Erythroblast (primary cell): ENCODE measurements around the gene ZNF391.

Experiments used
- GATA1 ChIP-seq: IDR thresholded peaks from 2 replicates; pipeline ENCODE4 v1.6.1; 2011; ENCODE audit warnings: low read depth, mild to moderate bottlenecking, control low read depth, low read length, moderate library complexity
- POLR2A ChIP-seq: IDR thresholded peaks from 2 replicates; pipeline ENCODE4 v1.6.1; 2011; ENCODE audit warnings: mild to moderate bottlenecking, low read length

DNA sequence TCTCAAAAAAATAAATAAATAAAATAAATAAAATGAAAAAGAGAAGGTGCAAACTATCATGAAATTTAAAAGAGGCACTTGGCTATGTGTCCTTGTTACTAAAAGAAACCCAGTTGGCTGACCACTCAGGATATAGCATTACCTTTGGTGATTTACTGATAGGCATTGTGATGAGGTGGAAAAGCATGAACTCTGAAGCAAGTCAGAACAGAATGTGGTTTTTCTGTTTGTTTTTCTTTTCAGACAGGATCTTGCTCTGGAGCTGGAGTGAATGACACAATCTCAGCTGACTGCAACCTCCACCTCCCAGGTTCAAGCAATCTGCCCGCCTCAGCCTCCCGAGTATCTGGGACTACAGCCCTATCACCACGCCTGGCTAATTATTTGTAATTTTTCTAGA is 52.4 kb downstream of the ZNF391 start:
- TF ChIP-seq POLR2A (no peak), GATA1 (no peak)
